OCI-LY7 (cell line): ENCODE data around the gene CFAP298. TPM values are rescaled to one million over a fixed set of nuclear protein-coding genes. Genes with fewer than 3 reads are reported as not detected.

Source experiments
- small RNA-seq: library from RNA; depleted of rRNA; stranded (forward); fragments of <200 nt; gene quantifications from one replicate; pipeline ENCODE3, GENCODE V24; 2014
- total RNA-seq, 2 experiments: library from RNA; depleted of rRNA in 1 of 2; stranded (reverse); fragments of >200 nt in 1 of 2; shearing (Covaris generic) in 1 of 2; gene quantifications; 2 replicates each; pipeline ENCODE4 v1.2.3, GENCODE V29; 2014 to 2022

The CFAP298 gene
- total RNA-seq, 2 experiments from 2014 or later, result 43.6 to 64.2 TPM

Small RNA genes lying within 50 kb of the gene (small RNA-seq; reads per million reads assigned to genes)
- gene RNA5SP490, result 0.89 reads per million, percentile 41 among the genes with 10 or more reads in this experiment

Other genes starting within 250 kb of the CFAP298 start
- 19.4 and 20.8 TPM in 2 replicates for gene URB1, start 219.4 kb downstream of the CFAP298 start, total RNA-seq (2014; rRNA removed; shearing (Covaris generic))
- 23.4 and 25.4 TPM in 2 replicates for gene URB1, start 219.4 kb downstream of the CFAP298 start, total RNA-seq (2022)
- gene EVA1C, start 199.7 kb downstream of the CFAP298 start, total RNA-seq (2014; rRNA removed; shearing (Covaris generic)), result not detected in 2 replicates
- not detected in 2 replicates for gene EVA1C, start 199.7 kb downstream of the CFAP298 start, total RNA-seq (2022)
- gene TCP10L, start 26.9 kb downstream of the CFAP298 start, total RNA-seq (2014; rRNA removed; shearing (Covaris generic)), result 2.0 and 3.9 TPM in 2 replicates
- gene TCP10L, start 26.9 kb downstream of the CFAP298 start, total RNA-seq (2022), result 0.63 and 1.2 TPM in 2 replicates
- gene SYNJ1, start 115.6 kb upstream of the CFAP298 start, total RNA-seq (2014; rRNA removed; shearing (Covaris generic)), result 3.0 and 3.8 TPM in 2 replicates
- gene SYNJ1, start 115.6 kb upstream of the CFAP298 start, total RNA-seq (2022), result 8.0 and 9.9 TPM in 2 replicates
- 78.3 and 93.3 TPM in 2 replicates for gene PAXBP1, start 159.4 kb upstream of the CFAP298 start, total RNA-seq (2014; rRNA removed; shearing (Covaris generic))
- 68.0 and 87.0 TPM in 2 replicates for gene PAXBP1, start 159.4 kb upstream of the CFAP298 start, total RNA-seq (2022)